Globus pallidus (tissue), 1 donor: Measurements from ENCODE around the gene CCR7.

ENCODE experiments used
- DNase-seq: peaks from one replicate; pipeline ENCODE4 v3.0.0-alpha.2; 2015; ENCODE audit warnings: low spot score

Gene CCR7

GRCh38 chr17:40535924-40536294 lies 29.4 kb downstream of the CCR7 start:
- DNase-seq: no peak

GRCh38 chr17:40535438-40535837 lies 29.8 kb downstream of the CCR7 start:
- DNase-seq: no peak

GRCh38 chr17:40534371-40535189 lies 30.7 kb downstream of the CCR7 start:
- no peak for DNase-seq

- DNase-seq: no peak
Measured at GRCh38 chr17:40533896-40534295, 31.4 kb downstream of the CCR7 start.

GRCh38 chr17:40532520-40533253 lies 32.6 kb downstream of the CCR7 start:
- DNase-seq: no peak

- DNase-seq: no peak
Measured at GRCh38 chr17:40531051-40531991, 34.0 kb downstream of the CCR7 start.

- no peak for DNase-seq
Measured at GRCh38 chr17:40530531-40530994, 34.7 kb downstream of the CCR7 start.

GRCh38 chr17:40529991-40530390 lies 35.3 kb downstream of the CCR7 start:
- no peak for DNase-seq

GRCh38 chr17:40528692-40529417 lies 36.4 kb downstream of the CCR7 start:
- DNase-seq: no peak

GRCh38 chr17:40526668-40527067 lies 38.6 kb downstream of the CCR7 start:
- no peak for DNase-seq

- no peak for DNase-seq
Measured at GRCh38 chr17:40525294-40525693, 40.0 kb downstream of the CCR7 start.

GRCh38 chr17:40524243-40524965 lies 40.9 kb downstream of the CCR7 start:
- DNase-seq: no peak

- no peak for DNase-seq
Measured at GRCh38 chr17:40522961-40523310, 42.3 kb downstream of the CCR7 start.

- no peak for DNase-seq
Measured at GRCh38 chr17:40522250-40522960, 42.9 kb downstream of the CCR7 start.

- DNase-seq: no peak
Measured at GRCh38 chr17:40520991-40521453, 44.2 kb downstream of the CCR7 start.

GRCh38 chr17:40519089-40519775 lies 46.0 kb downstream of the CCR7 start:
- no peak for DNase-seq

- DNase-seq: no peak
Measured at GRCh38 chr17:40518401-40519088, 46.7 kb downstream of the CCR7 start.

GRCh38 chr17:40517981-40518380 lies 47.3 kb downstream of the CCR7 start:
- DNase-seq: no peak

GRCh38 chr17:40517286-40517662 lies 48.0 kb downstream of the CCR7 start:
- DNase-seq: no peak
